GM23338 (cell line): ENCODE results near the gene RAD50. TPM values are rescaled to one million over a fixed set of nuclear protein-coding genes. Genes with fewer than 3 reads are reported as not detected.

Source experiments
- ATAC-seq: fragments of 200-7000 bp; cut with Tn5 transposase; 3 replicates; pipeline ENCODE4 v1.9.1; 2020
- DNase-seq: peaks from one replicate; pipeline ENCODE4 v3.0.0-alpha.2; 2015; ENCODE audit warnings: low spot score
- H2AFZ ChIP-seq: fragments of 200-600 bp; sonication (generic); 2 replicates; pipeline ENCODE4 v1.8.0; 2016; ENCODE audit warnings: antibody characterized with exemption, mild to moderate bottlenecking, moderate library complexity
- H3F3A ChIP-seq: fragments of 200-600 bp; sonication (generic); replicated peaks from 2 replicates; pipeline ENCODE4 v1.8.0; 2017; ENCODE audit warnings: antibody characterized with exemption, mixed run types, low read depth
- H3K27ac ChIP-seq: fragments of 200-600 bp; sonication (generic); 2 replicates; pipeline ENCODE4 v1.6.1; 2016; ENCODE audit warnings: low read depth
- H3K27me3 ChIP-seq: fragments of 200-600 bp; sonication (generic); 2 replicates; pipeline ENCODE4 v1.8.0; 2016; ENCODE audit warnings: mild to moderate bottlenecking, mixed run types, moderate library complexity; ENCODE audit not compliant: insufficient read depth
- H3K36me3 ChIP-seq: fragments of 200-600 bp; sonication (generic); 2 replicates; pipeline ENCODE4 v1.8.0; 2016; ENCODE audit warnings: mild to moderate bottlenecking; ENCODE audit not compliant: insufficient read depth
- H3K4me1 ChIP-seq: fragments of 200-600 bp; sonication (generic); 2 replicates; pipeline ENCODE4 v1.8.0; 2016; ENCODE audit warnings: mild to moderate bottlenecking, moderate library complexity; ENCODE audit not compliant: insufficient read depth
- H3K4me2 ChIP-seq: fragments of 200-600 bp; sonication (generic); 2 replicates; pipeline ENCODE4 v1.7.1; 2017; ENCODE audit warnings: mixed run types
- H3K4me3 ChIP-seq: fragments of 200-600 bp; sonication (generic); 2 replicates; pipeline ENCODE4 v1.6.1; 2016; ENCODE audit warnings: mixed run types
- H3K79me2 ChIP-seq: fragments of 200-600 bp; sonication (generic); replicated peaks from 2 replicates; pipeline ENCODE4 v1.8.0; 2017; ENCODE audit warnings: mild to moderate bottlenecking; ENCODE audit not compliant: insufficient read depth
- H3K9me2 ChIP-seq: fragments of 200-600 bp; sonication (generic); 2 replicates; pipeline ENCODE4 v1.8.0; 2017; ENCODE audit not compliant: insufficient read depth
- H4K20me1 ChIP-seq: fragments of 200-600 bp; sonication (generic); replicated peaks from 2 replicates; pipeline ENCODE4 v1.8.0; 2017; ENCODE audit warnings: mild to moderate bottlenecking; ENCODE audit not compliant: insufficient read depth
- H3K27ac Mint-ChIP-seq: 2 replicates; pipeline ENCODE4 v1.8.0; 2020; ENCODE audit warnings: inconsistent platforms, mild to moderate bottlenecking, moderate library complexity, mixed read lengths
- H3K27me3 Mint-ChIP-seq: 3 replicates; pipeline ENCODE4 v1.8.0; 2022; ENCODE audit warnings: low read depth, mild to moderate bottlenecking, moderate library complexity, mixed read lengths, inconsistent platforms; ENCODE audit not compliant: insufficient read depth, poor library complexity
- H3K36me3 Mint-ChIP-seq: 3 replicates; pipeline ENCODE4 v1.8.0; 2021; ENCODE audit warnings: low read depth, mild to moderate bottlenecking, inconsistent platforms, moderate library complexity, mixed read lengths
- H3K4me1 Mint-ChIP-seq: 3 replicates; pipeline ENCODE4 v1.8.0; 2020; ENCODE audit warnings: mild to moderate bottlenecking, inconsistent platforms, mixed read lengths
- H3K4me3 Mint-ChIP-seq: 3 replicates; pipeline ENCODE4 v1.8.0; 2021; ENCODE audit warnings: moderate library complexity, mild to moderate bottlenecking, inconsistent platforms, mixed read lengths
- H3K9me3 Mint-ChIP-seq: 3 replicates; pipeline ENCODE4 v1.8.0; 2020; ENCODE audit warnings: moderate library complexity, mild to moderate bottlenecking, inconsistent platforms, mixed read lengths
- CREB1 ChIP-seq: fragments of 250-450 bp; sonication (Bioruptor Pico); IDR thresholded peaks from 2 replicates; pipeline ENCODE4 v1.5.0; 2020; ENCODE audit warnings: low read depth, mild to moderate bottlenecking, moderate library complexity
- EZH2 ChIP-seq: fragments of 200-600 bp; sonication (generic); IDR thresholded peaks from one replicate; pipeline ENCODE4 v1.8.0; 2017; ENCODE audit warnings: antibody characterized with exemption, mild to moderate bottlenecking, low read depth; ENCODE audit not compliant: unreplicated experiment
- EZH2phosphoT487 ChIP-seq: fragments of 200-600 bp; sonication (generic); IDR thresholded peaks from one replicate; pipeline ENCODE4 v1.8.1; 2018; ENCODE audit warnings: antibody characterized with exemption; ENCODE audit not compliant: unreplicated experiment
- JUNB ChIP-seq: IDR thresholded peaks from one replicate; pipeline ENCODE4 v1.6.1; 2016; ENCODE audit warnings: antibody characterized with exemption; ENCODE audit not compliant: unreplicated experiment
- NANOG ChIP-seq: IDR thresholded peaks from 2 replicates; pipeline ENCODE4 v1.6.1; 2016; ENCODE audit warnings: antibody characterized with exemption, borderline replicate concordance
- POLR2AphosphoS5 ChIP-seq: IDR thresholded peaks from 2 replicates; pipeline ENCODE4 v1.6.1; 2016; ENCODE audit warnings: antibody characterized with exemption, low read depth
- STAT1 ChIP-seq: IDR thresholded peaks from one replicate; pipeline ENCODE4 v1.6.1; 2016; ENCODE audit warnings: antibody characterized with exemption; ENCODE audit not compliant: unreplicated experiment
- ZNF114 ChIP-seq: fragments of 250-450 bp; sonication (Bioruptor Pico); IDR thresholded peaks from 2 replicates; pipeline ENCODE4 v1.5.0; 2020; ENCODE audit warnings: mild to moderate bottlenecking, moderate library complexity
- ZNF331 ChIP-seq: fragments of 250-450 bp; sonication (Bioruptor Pico); IDR thresholded peaks from 2 replicates; pipeline ENCODE4 v1.5.0; 2020; ENCODE audit warnings: low read depth, mild to moderate bottlenecking, moderate library complexity
- polyA plus RNA-seq: library from polyadenylated mRNA; unstranded; fragments of >200 nt; fragmentation: Nextera tagmentation; extraction: Ambion mirVana; gene quantifications from 2 replicates; pipeline ENCODE4 v1.2.1, GENCODE V29; 2016
- total RNA-seq: library from RNA; depleted of rRNA; stranded (reverse); fragments of >200 nt; shearing (Covaris generic); gene quantifications from 2 replicates; pipeline ENCODE4 v1.2.3, GENCODE V29; 2014
- TF ChIP-seq, protein P1 (sequence below), 2 experiments: fragments of 200-600 bp in 1 of 2; sonication (generic) in 1 of 2; conservative IDR thresholded peaks; 2 replicates each; pipeline versions ENCODE4 v1.5.1 to v1.6.1; 2016 to 2017; ENCODE audit warnings: antibody characterized with exemption in 2 of 2, low read depth in 2 of 2, mild to moderate bottlenecking in 2 of 2, moderate library complexity in 1 of 2
- TF ChIP-seq, protein P2 (sequence below): fragments of 250-450 bp; sonication (Bioruptor Pico); IDR thresholded peaks from 2 replicates; pipeline ENCODE4 v1.5.0; 2020; ENCODE audit warnings: mild to moderate bottlenecking, moderate library complexity
- TF ChIP-seq, protein P3 (sequence below): IDR thresholded peaks from 2 replicates; pipeline ENCODE4 v1.6.1; 2016; ENCODE audit warnings: antibody characterized with exemption
- TF ChIP-seq, protein P4 (sequence below): IDR thresholded peaks from one replicate; pipeline ENCODE4 v1.6.1; 2018; ENCODE audit warnings: antibody characterized with exemption; ENCODE audit not compliant: unreplicated experiment

Gene RAD50
- total and polyA plus RNA-seq, 2 experiments from 2014 or later: 27.0 to 52.2 TPM

DNA sequence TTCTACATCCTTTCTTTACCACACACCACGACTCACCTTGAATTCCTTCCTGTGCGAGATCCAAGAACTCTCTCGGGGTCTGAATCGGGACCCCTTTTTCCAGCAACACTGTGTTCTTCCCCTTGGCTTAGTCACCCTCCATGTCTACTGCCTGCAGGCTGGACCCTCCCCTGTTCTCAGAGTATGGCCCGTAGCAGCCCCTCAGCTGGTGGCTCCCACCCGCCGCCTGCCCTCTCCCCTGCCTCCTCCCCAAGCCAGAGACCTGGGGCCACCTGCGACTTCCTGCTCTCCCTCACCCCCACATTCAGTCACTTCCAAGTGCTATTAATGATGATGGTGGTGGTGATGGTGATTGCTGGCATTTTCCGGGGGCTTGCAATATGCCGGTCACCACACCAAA lies 110.5 kb downstream of the RAD50 start:
- H3K27ac Mint-ChIP-seq: no peak overlapping the region
- no peaks in the 10 kb centered on the region for H4K20me1 ChIP-seq
- H3K4me2 ChIP-seq: no peak overlapping the region
- ATAC-seq (no peak), DNase-seq (no peak)
- no peak overlapping the region for H2AFZ ChIP-seq
- peaks cover 20% of the 10 kb centered on the region for H3K27me3 Mint-ChIP-seq
- H3K9me3 Mint-ChIP-seq: no peaks in the 10 kb centered on the region; the same call in 2 of the 3 replicates
- no peak overlapping the region for H3K4me3 Mint-ChIP-seq
- no peak overlapping the region for H3K4me3 ChIP-seq
- no peaks in the 10 kb centered on the region for H3K79me2 ChIP-seq
- peaks cover 17% of the 10 kb centered on the region for H3K4me1 Mint-ChIP-seq
- H3F3A ChIP-seq: no peaks in the 10 kb centered on the region
- H3K4me1 ChIP-seq: no peaks in the 10 kb centered on the region
- TF ChIP-seq, protein P1, sequence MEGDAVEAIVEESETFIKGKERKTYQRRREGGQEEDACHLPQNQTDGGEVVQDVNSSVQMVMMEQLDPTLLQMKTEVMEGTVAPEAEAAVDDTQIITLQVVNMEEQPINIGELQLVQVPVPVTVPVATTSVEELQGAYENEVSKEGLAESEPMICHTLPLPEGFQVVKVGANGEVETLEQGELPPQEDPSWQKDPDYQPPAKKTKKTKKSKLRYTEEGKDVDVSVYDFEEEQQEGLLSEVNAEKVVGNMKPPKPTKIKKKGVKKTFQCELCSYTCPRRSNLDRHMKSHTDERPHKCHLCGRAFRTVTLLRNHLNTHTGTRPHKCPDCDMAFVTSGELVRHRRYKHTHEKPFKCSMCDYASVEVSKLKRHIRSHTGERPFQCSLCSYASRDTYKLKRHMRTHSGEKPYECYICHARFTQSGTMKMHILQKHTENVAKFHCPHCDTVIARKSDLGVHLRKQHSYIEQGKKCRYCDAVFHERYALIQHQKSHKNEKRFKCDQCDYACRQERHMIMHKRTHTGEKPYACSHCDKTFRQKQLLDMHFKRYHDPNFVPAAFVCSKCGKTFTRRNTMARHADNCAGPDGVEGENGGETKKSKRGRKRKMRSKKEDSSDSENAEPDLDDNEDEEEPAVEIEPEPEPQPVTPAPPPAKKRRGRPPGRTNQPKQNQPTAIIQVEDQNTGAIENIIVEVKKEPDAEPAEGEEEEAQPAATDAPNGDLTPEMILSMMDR (conservative IDR thresholded peaks at IDR 0.05; ENCODE audit: low read depth in 2 of 2): no peak
- TF ChIP-seq, protein P2, sequence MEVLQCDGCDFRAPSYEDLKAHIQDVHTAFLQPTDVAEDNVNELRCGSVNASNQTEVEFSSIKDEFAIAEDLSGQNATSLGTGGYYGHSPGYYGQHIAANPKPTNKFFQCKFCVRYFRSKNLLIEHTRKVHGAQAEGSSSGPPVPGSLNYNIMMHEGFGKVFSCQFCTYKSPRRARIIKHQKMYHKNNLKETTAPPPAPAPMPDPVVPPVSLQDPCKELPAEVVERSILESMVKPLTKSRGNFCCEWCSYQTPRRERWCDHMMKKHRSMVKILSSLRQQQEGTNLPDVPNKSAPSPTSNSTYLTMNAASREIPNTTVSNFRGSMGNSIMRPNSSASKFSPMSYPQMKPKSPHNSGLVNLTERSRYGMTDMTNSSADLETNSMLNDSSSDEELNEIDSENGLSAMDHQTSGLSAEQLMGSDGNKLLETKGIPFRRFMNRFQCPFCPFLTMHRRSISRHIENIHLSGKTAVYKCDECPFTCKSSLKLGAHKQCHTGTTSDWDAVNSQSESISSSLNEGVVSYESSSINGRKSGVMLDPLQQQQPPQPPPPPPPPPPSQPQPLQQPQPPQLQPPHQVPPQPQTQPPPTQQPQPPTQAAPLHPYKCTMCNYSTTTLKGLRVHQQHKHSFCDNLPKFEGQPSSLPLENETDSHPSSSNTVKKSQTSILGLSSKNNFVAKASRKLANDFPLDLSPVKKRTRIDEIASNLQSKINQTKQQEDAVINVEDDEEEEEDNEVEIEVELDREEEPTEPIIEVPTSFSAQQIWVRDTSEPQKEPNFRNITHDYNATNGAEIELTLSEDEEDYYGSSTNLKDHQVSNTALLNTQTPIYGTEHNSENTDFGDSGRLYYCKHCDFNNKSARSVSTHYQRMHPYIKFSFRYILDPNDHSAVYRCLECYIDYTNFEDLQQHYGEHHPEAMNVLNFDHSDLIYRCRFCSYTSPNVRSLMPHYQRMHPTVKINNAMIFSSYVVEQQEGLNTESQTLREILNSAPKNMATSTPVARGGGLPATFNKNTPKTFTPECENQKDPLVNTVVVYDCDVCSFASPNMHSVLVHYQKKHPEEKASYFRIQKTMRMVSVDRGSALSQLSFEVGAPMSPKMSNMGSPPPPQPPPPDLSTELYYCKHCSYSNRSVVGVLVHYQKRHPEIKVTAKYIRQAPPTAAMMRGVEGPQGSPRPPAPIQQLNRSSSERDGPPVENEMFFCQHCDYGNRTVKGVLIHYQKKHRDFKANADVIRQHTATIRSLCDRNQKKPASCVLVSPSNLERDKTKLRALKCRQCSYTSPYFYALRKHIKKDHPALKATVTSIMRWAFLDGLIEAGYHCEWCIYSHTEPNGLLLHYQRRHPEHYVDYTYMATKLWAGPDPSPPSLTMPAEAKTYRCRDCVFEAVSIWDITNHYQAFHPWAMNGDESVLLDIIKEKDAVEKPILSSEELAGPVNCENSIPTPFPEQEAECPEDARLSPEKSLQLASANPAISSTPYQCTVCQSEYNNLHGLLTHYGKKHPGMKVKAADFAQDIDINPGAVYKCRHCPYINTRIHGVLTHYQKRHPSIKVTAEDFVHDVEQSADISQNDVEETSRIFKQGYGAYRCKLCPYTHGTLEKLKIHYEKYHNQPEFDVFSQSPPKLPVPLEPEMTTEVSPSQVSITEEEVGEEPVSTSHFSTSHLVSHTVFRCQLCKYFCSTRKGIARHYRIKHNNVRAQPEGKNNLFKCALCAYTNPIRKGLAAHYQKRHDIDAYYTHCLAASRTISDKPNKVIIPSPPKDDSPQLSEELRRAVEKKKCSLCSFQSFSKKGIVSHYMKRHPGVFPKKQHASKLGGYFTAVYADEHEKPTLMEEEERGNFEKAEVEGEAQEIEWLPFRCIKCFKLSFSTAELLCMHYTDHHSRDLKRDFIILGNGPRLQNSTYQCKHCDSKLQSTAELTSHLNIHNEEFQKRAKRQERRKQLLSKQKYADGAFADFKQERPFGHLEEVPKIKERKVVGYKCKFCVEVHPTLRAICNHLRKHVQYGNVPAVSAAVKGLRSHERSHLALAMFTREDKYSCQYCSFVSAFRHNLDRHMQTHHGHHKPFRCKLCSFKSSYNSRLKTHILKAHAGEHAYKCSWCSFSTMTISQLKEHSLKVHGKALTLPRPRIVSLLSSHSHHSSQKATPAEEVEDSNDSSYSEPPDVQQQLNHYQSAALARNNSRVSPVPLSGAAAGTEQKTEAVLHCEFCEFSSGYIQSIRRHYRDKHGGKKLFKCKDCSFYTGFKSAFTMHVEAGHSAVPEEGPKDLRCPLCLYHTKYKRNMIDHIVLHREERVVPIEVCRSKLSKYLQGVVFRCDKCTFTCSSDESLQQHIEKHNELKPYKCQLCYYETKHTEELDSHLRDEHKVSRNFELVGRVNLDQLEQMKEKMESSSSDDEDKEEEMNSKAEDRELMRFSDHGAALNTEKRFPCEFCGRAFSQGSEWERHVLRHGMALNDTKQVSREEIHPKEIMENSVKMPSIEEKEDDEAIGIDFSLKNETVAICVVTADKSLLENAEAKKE (CRISPR knock-in tag): no peak
- TF ChIP-seq NANOG: no peak
- TF ChIP-seq ZNF114 (CRISPR knock-in tag): no peak
- TF ChIP-seq EZH2: no peak
- TF ChIP-seq, protein P3, sequence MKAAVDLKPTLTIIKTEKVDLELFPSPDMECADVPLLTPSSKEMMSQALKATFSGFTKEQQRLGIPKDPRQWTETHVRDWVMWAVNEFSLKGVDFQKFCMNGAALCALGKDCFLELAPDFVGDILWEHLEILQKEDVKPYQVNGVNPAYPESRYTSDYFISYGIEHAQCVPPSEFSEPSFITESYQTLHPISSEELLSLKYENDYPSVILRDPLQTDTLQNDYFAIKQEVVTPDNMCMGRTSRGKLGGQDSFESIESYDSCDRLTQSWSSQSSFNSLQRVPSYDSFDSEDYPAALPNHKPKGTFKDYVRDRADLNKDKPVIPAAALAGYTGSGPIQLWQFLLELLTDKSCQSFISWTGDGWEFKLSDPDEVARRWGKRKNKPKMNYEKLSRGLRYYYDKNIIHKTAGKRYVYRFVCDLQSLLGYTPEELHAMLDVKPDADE: no peak
- TF ChIP-seq EZH2phosphoT487: no peak
- TF ChIP-seq, protein P4, sequence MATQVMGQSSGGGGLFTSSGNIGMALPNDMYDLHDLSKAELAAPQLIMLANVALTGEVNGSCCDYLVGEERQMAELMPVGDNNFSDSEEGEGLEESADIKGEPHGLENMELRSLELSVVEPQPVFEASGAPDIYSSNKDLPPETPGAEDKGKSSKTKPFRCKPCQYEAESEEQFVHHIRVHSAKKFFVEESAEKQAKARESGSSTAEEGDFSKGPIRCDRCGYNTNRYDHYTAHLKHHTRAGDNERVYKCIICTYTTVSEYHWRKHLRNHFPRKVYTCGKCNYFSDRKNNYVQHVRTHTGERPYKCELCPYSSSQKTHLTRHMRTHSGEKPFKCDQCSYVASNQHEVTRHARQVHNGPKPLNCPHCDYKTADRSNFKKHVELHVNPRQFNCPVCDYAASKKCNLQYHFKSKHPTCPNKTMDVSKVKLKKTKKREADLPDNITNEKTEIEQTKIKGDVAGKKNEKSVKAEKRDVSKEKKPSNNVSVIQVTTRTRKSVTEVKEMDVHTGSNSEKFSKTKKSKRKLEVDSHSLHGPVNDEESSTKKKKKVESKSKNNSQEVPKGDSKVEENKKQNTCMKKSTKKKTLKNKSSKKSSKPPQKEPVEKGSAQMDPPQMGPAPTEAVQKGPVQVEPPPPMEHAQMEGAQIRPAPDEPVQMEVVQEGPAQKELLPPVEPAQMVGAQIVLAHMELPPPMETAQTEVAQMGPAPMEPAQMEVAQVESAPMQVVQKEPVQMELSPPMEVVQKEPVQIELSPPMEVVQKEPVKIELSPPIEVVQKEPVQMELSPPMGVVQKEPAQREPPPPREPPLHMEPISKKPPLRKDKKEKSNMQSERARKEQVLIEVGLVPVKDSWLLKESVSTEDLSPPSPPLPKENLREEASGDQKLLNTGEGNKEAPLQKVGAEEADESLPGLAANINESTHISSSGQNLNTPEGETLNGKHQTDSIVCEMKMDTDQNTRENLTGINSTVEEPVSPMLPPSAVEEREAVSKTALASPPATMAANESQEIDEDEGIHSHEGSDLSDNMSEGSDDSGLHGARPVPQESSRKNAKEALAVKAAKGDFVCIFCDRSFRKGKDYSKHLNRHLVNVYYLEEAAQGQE: no peak
- no peak for TF ChIP-seq ZNF331 (CRISPR knock-in tag)
- TF ChIP-seq POLR2AphosphoS5: no peak
- no peak for TF ChIP-seq CREB1 (CRISPR knock-in tag)
- TF ChIP-seq JUNB: no peak
- TF ChIP-seq STAT1: no peak
- no peaks in the 10 kb centered on the region for H3K36me3 ChIP-seq
- H3K36me3 Mint-ChIP-seq: no peaks in the 10 kb centered on the region; the same call in 2 of the 3 replicates
- H3K27me3 ChIP-seq: no peaks in the 10 kb centered on the region
- H3K27ac ChIP-seq: no peak overlapping the region
- peaks cover 2% of the 10 kb centered on the region; the same call in 1 of the 2 replicates for H3K9me2 ChIP-seq
